OCI-LY7 (cell line): ENCODE results near the gene CCDC169. TPM values are rescaled to one million over a fixed set of nuclear protein-coding genes. Genes with fewer than 3 reads are reported as not detected.

Experiments
- BruUV-seq: library from RNA; stranded (reverse); fragments of 400-500 nt; replicated peaks from 2 replicates; lab custom pipeline; 2021; lab: Mats Ljungman, UMichigan
- CTCF ChIA-PET: fragments of 300-600 bp; sonication (Branson Sonifier 250); formaldehyde crosslinking; loops from one replicate; lab custom pipeline; 2022; ENCODE audit warnings: antibody characterized with exemption; ENCODE audit not compliant: unreplicated experiment; lab: Charles Lee
- POLR2A ChIA-PET: fragments of 300-600 bp; sonication (Branson Sonifier 250); formaldehyde crosslinking; loops from one replicate; lab custom pipeline; 2022; ENCODE audit warnings: antibody characterized with exemption; lab: Charles Lee
- DNase-seq: peaks from one replicate; pipeline ENCODE4 v3.0.0-alpha.2; 2015; ENCODE audit warnings: low spot score
- H2AFZ ChIP-seq: fragments of 200-600 bp; sonication (generic), shearing (Covaris generic); 2 replicates; pipeline ENCODE4 v1.6.1; 2014; ENCODE audit warnings: mild to moderate bottlenecking, antibody characterized with exemption, low read length, moderate library complexity
- H3K27ac ChIP-seq: fragments of 200-600 bp; sonication (generic); 2 replicates; pipeline ENCODE4 v1.5.1; 2014; ENCODE audit warnings: mixed run types, low read depth, mild to moderate bottlenecking, moderate library complexity, low read length, inconsistent platforms; ENCODE audit not compliant: poor library complexity, severe bottlenecking
- H3K36me3 ChIP-seq: fragments of 200-600 bp; sonication (generic); 2 replicates; pipeline ENCODE4 v1.6.1; 2014; ENCODE audit warnings: mild to moderate bottlenecking, antibody characterized with exemption, low read length, moderate library complexity, mixed read lengths; ENCODE audit not compliant: insufficient read depth
- H3K4me1 ChIP-seq: fragments of 200-600 bp; sonication (generic); 2 replicates; pipeline ENCODE4 v1.5.1; 2014; ENCODE audit warnings: mild to moderate bottlenecking, low read length; ENCODE audit not compliant: insufficient read depth, poor library complexity, severe bottlenecking
- H3K4me2 ChIP-seq: fragments of 200-600 bp; sonication (generic); 2 replicates; pipeline ENCODE4 v1.6.1; 2014; ENCODE audit warnings: mild to moderate bottlenecking, low read length
- H3K4me3 ChIP-seq: fragments of 200-600 bp; sonication (generic); 2 replicates; pipeline ENCODE4 v1.5.1; 2014; ENCODE audit warnings: mild to moderate bottlenecking, low read depth, low read length; ENCODE audit not compliant: poor library complexity, severe bottlenecking
- H3K79me2 ChIP-seq: fragments of 200-600 bp; sonication (generic); 2 replicates; pipeline ENCODE4 v1.6.1; 2016; ENCODE audit warnings: low read depth, mild to moderate bottlenecking, low read length, moderate library complexity, mixed read lengths; ENCODE audit not compliant: insufficient read depth
- H3K9me2 ChIP-seq: fragments of 200-600 bp; sonication (generic); 2 replicates; pipeline ENCODE4 v1.6.1; 2016; ENCODE audit warnings: mild to moderate bottlenecking, low read length, mixed read lengths; ENCODE audit not compliant: insufficient read depth
- H3K9me3 ChIP-seq: fragments of 200-600 bp; sonication (generic); 2 replicates; pipeline ENCODE4 v1.6.1; 2014; ENCODE audit warnings: mild to moderate bottlenecking, mixed run types, low read length, mixed read lengths
- H4K20me1 ChIP-seq: fragments of 200-600 bp; sonication (generic); 2 replicates; pipeline ENCODE4 v1.6.1; 2014; ENCODE audit warnings: mild to moderate bottlenecking, antibody characterized with exemption, low read length, moderate library complexity, mixed read lengths; ENCODE audit not compliant: insufficient read depth
- EZH2phosphoT487 ChIP-seq: fragments of 200-600 bp; sonication (generic); IDR thresholded peaks from 2 replicates; pipeline ENCODE4 v1.6.1; 2018; ENCODE audit warnings: low read depth, borderline replicate concordance, mild to moderate bottlenecking, mixed run types, antibody characterized with exemption, low read length, moderate library complexity, mixed read lengths
- intact Hi-C: fragments of 100-400 bp; cut with micrococcal nuclease; formaldehyde crosslinking; loops from one replicate; pipeline ENCODE4 v1.10.0; 2022; ENCODE audit not compliant: unreplicated experiment
- total RNA-seq, 2 experiments: library from RNA; depleted of rRNA in 1 of 2; stranded (reverse); fragments of >200 nt in 1 of 2; shearing (Covaris generic) in 1 of 2; gene quantifications; 2 replicates each; pipeline ENCODE4 v1.2.3, GENCODE V29; 2014 to 2022
- TF ChIP-seq, protein P1 (sequence below): fragments of 200-600 bp; sonication (generic); conservative IDR thresholded peaks from 2 replicates; pipeline ENCODE4 v1.5.1; 2014; ENCODE audit warnings: mild to moderate bottlenecking, antibody characterized with exemption, low read length, moderate library complexity, mixed read lengths

The CCDC169 gene
- total RNA-seq, 2 experiments from 2014 or later, result not detected

DNA sequence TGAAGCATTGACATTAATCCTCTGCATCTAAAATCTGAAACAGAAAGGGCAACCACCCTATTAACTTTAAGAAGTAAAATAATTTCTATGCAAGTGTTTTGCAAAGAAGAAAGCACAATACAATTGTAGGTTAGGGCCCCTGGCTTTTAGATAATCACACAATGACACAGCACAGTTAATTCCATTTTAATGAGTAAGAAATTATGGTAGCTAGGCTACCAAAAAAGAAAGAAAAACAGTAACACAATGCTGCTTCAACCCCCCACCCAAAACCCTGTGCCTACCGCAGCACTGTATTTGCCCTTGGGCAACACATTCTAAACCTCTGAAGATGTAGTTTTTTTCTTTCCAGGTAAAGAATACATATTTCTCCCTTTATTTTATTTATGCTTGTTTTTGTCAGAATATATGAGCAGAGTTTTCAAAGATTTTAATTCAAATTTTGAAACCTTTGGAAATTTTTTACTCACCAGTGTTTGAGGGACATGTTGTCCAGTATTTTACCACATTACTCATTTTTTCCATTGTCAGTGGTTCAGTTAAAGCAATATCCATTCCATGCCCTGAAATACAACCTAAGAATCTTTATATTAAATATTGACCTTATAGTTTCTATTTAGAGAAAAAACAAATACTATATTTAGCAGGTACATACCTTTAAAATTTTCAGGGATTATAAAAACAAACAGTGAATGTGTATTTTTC is 104.3 kb downstream of the CCDC169 start:
- BruUV-seq, result no TSS peak
- intact Hi-C loops, result no loop called here

DNA sequence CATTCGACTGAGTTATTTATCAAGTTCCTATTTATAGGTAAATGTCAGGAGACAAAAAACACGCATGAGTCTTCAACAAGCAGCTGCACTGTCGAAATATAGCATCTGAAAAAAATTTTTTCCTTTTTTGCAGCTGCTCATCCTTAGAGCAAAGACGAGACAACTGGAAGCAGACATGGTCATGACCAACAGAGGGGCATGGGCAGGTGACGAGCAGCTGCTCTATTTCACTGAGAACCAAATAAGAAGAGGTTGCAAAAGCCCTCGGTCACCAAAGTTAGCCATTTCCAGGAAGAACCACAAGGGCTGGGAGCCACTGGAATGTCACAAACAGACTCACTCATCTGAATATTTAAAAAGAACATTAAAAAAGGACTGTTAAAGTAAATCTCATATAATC is 105.4 kb downstream of the CCDC169 start:
- BruUV-seq, result no TSS peak
- intact Hi-C loops, result no loop called here
- POLR2A ChIA-PET, result no interaction called here
- H3K27ac ChIP-seq, result no peak overlapping the region
- no peak overlapping the region for H3K4me2 ChIP-seq
- DNase-seq, result no peak
- H3K9me3 ChIP-seq, result no peaks in the 10 kb centered on the region
- CTCF ChIA-PET, result no interaction called here
- no peaks in the 10 kb centered on the region for H3K4me1 ChIP-seq
- TF ChIP-seq, protein P1, sequence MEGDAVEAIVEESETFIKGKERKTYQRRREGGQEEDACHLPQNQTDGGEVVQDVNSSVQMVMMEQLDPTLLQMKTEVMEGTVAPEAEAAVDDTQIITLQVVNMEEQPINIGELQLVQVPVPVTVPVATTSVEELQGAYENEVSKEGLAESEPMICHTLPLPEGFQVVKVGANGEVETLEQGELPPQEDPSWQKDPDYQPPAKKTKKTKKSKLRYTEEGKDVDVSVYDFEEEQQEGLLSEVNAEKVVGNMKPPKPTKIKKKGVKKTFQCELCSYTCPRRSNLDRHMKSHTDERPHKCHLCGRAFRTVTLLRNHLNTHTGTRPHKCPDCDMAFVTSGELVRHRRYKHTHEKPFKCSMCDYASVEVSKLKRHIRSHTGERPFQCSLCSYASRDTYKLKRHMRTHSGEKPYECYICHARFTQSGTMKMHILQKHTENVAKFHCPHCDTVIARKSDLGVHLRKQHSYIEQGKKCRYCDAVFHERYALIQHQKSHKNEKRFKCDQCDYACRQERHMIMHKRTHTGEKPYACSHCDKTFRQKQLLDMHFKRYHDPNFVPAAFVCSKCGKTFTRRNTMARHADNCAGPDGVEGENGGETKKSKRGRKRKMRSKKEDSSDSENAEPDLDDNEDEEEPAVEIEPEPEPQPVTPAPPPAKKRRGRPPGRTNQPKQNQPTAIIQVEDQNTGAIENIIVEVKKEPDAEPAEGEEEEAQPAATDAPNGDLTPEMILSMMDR, result no peak
- TF ChIP-seq EZH2phosphoT487, result no peak
- no peaks in the 10 kb centered on the region for H4K20me1 ChIP-seq
- no peak overlapping the region for H2AFZ ChIP-seq
- no peaks in the 10 kb centered on the region for H3K36me3 ChIP-seq
- H3K9me2 ChIP-seq, result no peaks in the 10 kb centered on the region
- no peaks in the 10 kb centered on the region for H3K79me2 ChIP-seq
- no peak overlapping the region for H3K4me3 ChIP-seq

More for the DNA sequence above, 104.3 kb downstream of the CCDC169 start:
- Histone ChIP-seq H3K9me2 (no peaks in the 10 kb centered on the region), H4K20me1 (no peaks in the 10 kb centered on the region), H3K4me2 (no peak overlapping the region), H3K36me3 (no peaks in the 10 kb centered on the region), H2AFZ (no peak overlapping the region), H3K4me3 (no peak overlapping the region), H3K9me3 (no peaks in the 10 kb centered on the region), H3K4me1 (no peaks in the 10 kb centered on the region), H3K79me2 (no peaks in the 10 kb centered on the region), H3K27ac (no peak overlapping the region)
- TF ChIP-seq, protein P1, result no peak
- no peak for TF ChIP-seq EZH2phosphoT487
- DNase-seq, result no peak
- CTCF ChIA-PET, result no interaction called here
- POLR2A ChIA-PET, result no interaction called here

DNA sequence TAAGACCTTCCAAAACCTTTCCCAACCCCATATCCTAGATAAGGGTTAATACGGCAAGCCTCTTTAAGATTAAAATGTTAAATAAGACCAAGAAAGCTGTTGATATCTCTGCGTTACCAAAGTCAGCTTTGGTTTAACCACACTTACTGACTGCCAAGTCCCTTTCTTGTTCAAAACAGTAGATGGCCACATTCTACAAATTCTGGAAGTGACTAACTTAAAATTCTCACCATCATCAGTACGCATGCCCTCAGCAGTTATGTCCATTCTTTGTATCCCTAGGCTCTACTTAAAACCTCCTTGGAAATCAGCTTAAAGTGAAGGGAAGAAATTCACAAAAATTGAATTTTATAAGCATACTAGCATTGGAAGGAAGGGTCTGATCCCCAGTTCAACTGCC is 106.8 kb downstream of the CCDC169 start:
- H3K4me2 ChIP-seq, result no peak overlapping the region
- CTCF ChIA-PET, result no interaction called here
- intact Hi-C loops, result no loop called here
- no TSS peak for BruUV-seq
- no peak overlapping the region for H3K4me3 ChIP-seq
- TF ChIP-seq, protein P1, result no peak
- no peak for TF ChIP-seq EZH2phosphoT487
- H2AFZ ChIP-seq, result no peak overlapping the region
- DNase-seq, result no peak
- H4K20me1 ChIP-seq, result no peaks in the 10 kb centered on the region
- no peaks in the 10 kb centered on the region for H3K9me2 ChIP-seq
- POLR2A ChIA-PET, result no interaction called here
- no peaks in the 10 kb centered on the region for H3K4me1 ChIP-seq
- no peaks in the 10 kb centered on the region for H3K9me3 ChIP-seq
- H3K27ac ChIP-seq, result no peak overlapping the region
- no peaks in the 10 kb centered on the region for H3K79me2 ChIP-seq
- no peaks in the 10 kb centered on the region for H3K36me3 ChIP-seq
